ENCODE results near the gene ZC3H4.

DNA sequence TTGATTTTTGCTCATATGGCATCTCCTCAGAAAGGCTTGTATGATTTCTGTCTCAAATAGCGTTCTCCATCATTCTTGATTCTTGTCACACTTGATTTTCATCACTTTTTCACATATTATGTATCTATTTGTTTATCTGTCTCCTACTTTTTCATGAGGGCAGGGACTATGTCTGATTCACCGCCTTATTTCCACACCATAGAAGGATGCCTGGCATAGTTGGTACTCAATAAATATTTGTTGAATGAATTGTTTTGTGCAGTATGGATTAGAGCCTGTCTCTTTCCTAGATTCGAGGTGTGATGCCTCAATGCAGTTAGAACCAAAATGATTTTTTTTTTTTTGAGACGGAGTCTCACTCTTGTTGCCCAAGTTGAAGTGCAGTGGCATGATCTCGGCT is 29.2 kb upstream of the ZC3H4 start:
- TF ChIP-seq, protein P1, sequence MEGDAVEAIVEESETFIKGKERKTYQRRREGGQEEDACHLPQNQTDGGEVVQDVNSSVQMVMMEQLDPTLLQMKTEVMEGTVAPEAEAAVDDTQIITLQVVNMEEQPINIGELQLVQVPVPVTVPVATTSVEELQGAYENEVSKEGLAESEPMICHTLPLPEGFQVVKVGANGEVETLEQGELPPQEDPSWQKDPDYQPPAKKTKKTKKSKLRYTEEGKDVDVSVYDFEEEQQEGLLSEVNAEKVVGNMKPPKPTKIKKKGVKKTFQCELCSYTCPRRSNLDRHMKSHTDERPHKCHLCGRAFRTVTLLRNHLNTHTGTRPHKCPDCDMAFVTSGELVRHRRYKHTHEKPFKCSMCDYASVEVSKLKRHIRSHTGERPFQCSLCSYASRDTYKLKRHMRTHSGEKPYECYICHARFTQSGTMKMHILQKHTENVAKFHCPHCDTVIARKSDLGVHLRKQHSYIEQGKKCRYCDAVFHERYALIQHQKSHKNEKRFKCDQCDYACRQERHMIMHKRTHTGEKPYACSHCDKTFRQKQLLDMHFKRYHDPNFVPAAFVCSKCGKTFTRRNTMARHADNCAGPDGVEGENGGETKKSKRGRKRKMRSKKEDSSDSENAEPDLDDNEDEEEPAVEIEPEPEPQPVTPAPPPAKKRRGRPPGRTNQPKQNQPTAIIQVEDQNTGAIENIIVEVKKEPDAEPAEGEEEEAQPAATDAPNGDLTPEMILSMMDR (IDR thresholded peaks at IDR 0.05): no peak
- TF ChIP-seq ZFX (IDR thresholded peaks at IDR 0.05; ENCODE audit: borderline replicate concordance): no peak

Data from 22Rv1 (cell line).